WERI-Rb-1 (cell line): ENCODE data around the gene HTR6.
A peak's percentile ranks its signal among the peaks of the same experiment; 100 is the strongest.

Source experiments
- DNase-seq: peaks from one replicate; pipeline ENCODE4 v3.0.0-alpha.2; 2020
- H3K27ac ChIP-seq: fragments of 250-450 bp; sonication (Bioruptor Pico); 2 replicates; pipeline ENCODE4 v1.5.1; 2020; ENCODE audit warnings: mild to moderate bottlenecking, moderate library complexity
- H3K27me3 ChIP-seq: fragments of 250-450 bp; sonication (Bioruptor Pico); 2 replicates; pipeline ENCODE4 v1.5.1; 2021; ENCODE audit warnings: mild to moderate bottlenecking, low read depth, moderate library complexity; ENCODE audit not compliant: insufficient read depth, severe bottlenecking
- H3K36me3 ChIP-seq: fragments of 250-450 bp; sonication (Bioruptor Pico); 2 replicates; pipeline ENCODE4 v1.5.1; 2020; ENCODE audit warnings: mild to moderate bottlenecking, moderate library complexity
- H3K4me3 ChIP-seq: 2 replicates; pipeline ENCODE4 v1.5.1; 2011; ENCODE audit warnings: low read depth, mild to moderate bottlenecking, control low read depth, low read length
- H3K9me3 ChIP-seq: fragments of 250-450 bp; sonication (Bioruptor Pico); 2 replicates; pipeline ENCODE4 v1.5.1; 2021; ENCODE audit warnings: mild to moderate bottlenecking, moderate library complexity; ENCODE audit not compliant: severe bottlenecking
- TF ChIP-seq, protein P1 (sequence below): IDR thresholded peaks from 2 replicates; pipeline ENCODE4 v1.5.1; 2011; ENCODE audit warnings: low read depth, mild to moderate bottlenecking, control low read depth, inconsistent platforms, low read length

Gene HTR6

DNA sequence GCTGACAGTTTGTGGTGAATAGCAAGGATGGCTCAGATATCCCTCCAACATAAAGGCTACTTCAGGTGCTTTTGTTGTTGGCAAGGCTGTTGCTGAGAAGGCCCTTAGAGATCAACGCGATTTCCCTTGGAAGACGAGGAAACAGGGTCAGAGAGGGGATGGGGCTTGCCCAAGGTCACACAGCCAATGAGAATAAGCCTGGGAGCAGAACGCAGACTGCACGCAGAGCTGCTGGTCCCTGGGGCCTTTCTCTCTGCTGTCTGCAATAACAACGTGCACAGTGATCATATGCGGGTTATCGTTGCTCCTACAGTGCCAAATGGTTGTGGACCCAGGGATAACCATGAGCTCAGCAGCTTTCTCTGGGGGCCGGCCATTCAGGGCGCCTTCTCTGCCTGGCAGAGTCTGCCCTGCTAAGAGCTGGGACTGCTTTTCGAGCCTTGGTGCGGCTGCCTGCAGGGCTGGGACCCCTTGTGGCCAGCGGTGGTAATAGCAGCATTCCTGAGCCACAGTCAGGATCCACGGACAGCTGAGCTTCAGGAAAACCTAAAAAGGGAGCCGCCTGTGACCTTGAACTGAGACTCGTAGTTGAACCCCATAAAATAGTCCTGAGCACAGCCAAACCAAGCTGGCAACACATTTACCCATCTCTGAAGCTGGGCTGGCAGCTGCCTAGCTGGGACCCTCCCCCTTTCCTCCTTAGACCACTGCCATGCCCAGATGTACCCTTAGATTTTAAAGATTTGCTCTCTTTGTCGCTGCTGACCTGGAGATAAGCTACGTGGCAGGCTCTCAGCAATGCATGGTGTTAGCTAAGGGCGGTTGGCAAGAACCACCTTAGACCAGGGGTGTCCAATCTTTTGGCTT lies 39.8 kb downstream of the HTR6 start:
- H3K27ac ChIP-seq: no peak overlapping the region
- H3K27me3 ChIP-seq: no peaks in the 10 kb centered on the region
- peak; percentile 81 for DNase-seq
- no peaks in the 10 kb centered on the region for H3K9me3 ChIP-seq
- no peaks in the 10 kb centered on the region for H3K36me3 ChIP-seq
- TF ChIP-seq, protein P1, sequence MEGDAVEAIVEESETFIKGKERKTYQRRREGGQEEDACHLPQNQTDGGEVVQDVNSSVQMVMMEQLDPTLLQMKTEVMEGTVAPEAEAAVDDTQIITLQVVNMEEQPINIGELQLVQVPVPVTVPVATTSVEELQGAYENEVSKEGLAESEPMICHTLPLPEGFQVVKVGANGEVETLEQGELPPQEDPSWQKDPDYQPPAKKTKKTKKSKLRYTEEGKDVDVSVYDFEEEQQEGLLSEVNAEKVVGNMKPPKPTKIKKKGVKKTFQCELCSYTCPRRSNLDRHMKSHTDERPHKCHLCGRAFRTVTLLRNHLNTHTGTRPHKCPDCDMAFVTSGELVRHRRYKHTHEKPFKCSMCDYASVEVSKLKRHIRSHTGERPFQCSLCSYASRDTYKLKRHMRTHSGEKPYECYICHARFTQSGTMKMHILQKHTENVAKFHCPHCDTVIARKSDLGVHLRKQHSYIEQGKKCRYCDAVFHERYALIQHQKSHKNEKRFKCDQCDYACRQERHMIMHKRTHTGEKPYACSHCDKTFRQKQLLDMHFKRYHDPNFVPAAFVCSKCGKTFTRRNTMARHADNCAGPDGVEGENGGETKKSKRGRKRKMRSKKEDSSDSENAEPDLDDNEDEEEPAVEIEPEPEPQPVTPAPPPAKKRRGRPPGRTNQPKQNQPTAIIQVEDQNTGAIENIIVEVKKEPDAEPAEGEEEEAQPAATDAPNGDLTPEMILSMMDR: peak; percentile 92
- peak overlapping the region; percentile 15; the same call in 1 of the 2 replicates for H3K4me3 ChIP-seq

- no peak overlapping the region for H3K4me3 ChIP-seq
- H3K27ac ChIP-seq: no peak overlapping the region
- no peaks in the 10 kb centered on the region for H3K9me3 ChIP-seq
- no peaks in the 10 kb centered on the region for H3K36me3 ChIP-seq
- DNase-seq: no peak
- no peaks in the 10 kb centered on the region for H3K27me3 ChIP-seq
- TF ChIP-seq, protein P1: no peak
These were observed 40.8 kb downstream of the HTR6 start for GRCh38 chr1:19705464-19705863.

- H3K36me3 ChIP-seq: no peaks in the 10 kb centered on the region
- DNase-seq: no peak
These were observed 41.5 kb downstream of the HTR6 start for GRCh38 chr1:19706136-19706535.

GRCh38 chr1:19708567-19709110 lies 44.0 kb downstream of the HTR6 start:
- TF ChIP-seq, protein P1: no peak
- Histone ChIP-seq H3K36me3 (no peaks in the 10 kb centered on the region), H3K9me3 (no peaks in the 10 kb centered on the region), H3K27ac (no peak overlapping the region), H3K27me3 (no peaks in the 10 kb centered on the region), H3K4me3 (no peak overlapping the region)
- DNase-seq: no peak

More at GRCh38 chr1:19706136-19706535, 41.5 kb downstream of the HTR6 start:
- TF ChIP-seq, protein P1: no peak
- no peak overlapping the region for H3K4me3 ChIP-seq
- no peaks in the 10 kb centered on the region for H3K9me3 ChIP-seq
- no peak overlapping the region for H3K27ac ChIP-seq
- H3K27me3 ChIP-seq: no peaks in the 10 kb centered on the region

- no peak for DNase-seq
- Histone ChIP-seq H3K9me3 (no peaks in the 10 kb centered on the region), H3K36me3 (no peaks in the 10 kb centered on the region), H3K27ac (no peak overlapping the region), H3K27me3 (no peaks in the 10 kb centered on the region), H3K4me3 (no peak overlapping the region)
- TF ChIP-seq, protein P1: no peak
These were observed 44.7 kb downstream of the HTR6 start for GRCh38 chr1:19709260-19709793.
